NCI-H146 treated with DMSO at 0.1 percent for 48 hours (cell line): ENCODE measurements around the gene PPP6R1.
A peak's percentile ranks its signal among the peaks of the same experiment; 100 is the strongest.

Source experiments
- DNase-seq: peaks from one replicate; lab custom pipeline; 2025; ENCODE audit not compliant: unreplicated experiment; lab: John Stamatoyannopoulos, UW

PPP6R1 gene

DNA sequence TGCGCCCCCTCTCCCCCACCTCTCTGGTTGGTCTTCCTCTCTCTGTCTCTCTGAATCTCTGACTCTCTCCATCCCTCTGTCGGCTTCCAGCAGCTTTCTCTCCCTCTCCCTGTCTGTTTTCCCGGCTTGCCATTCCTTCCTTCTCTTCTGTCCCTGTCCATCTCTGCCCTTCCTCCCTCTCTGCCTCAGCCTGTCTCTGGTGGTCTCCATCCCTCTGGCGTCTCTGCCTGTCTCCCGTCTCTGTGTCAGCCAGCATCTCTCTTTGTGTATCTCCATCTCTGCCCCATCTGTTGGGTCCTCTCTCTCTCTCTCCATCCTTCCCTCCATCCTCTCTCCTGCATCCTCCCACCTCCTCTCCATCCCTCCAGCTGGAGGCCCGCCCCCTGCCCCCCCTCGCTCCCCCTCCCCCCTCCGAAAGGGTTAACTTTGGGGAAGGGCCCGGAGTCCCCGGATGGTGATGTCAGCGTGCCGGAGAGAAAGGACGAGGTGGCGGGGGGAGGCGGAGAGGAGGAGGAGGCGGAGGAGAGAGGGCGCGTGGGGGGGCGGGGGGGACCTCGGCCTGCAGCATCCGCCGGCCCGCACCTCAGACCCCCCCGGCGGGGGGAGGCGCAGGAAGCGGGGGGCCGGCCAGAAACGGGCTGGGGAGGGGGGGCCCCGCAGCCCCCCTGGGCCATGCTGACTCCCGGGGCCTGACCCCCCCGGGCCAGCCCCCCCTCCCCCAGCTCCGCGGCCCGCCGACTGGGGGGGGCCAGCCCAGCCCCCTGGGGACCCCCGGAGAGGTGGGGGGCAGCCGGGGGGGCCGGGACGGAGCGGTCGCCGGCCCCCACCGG is 24.9 kb upstream of the PPP6R1 start, which contains the start of gene BRSK1:
TSS of gene BRSK1 (plus strand) at position 450 of the 830 bp plus-strand sequence. CDS start 446 bp downstream, outside the sequence.
- peak; percentile 60 for DNase-seq

DNA sequence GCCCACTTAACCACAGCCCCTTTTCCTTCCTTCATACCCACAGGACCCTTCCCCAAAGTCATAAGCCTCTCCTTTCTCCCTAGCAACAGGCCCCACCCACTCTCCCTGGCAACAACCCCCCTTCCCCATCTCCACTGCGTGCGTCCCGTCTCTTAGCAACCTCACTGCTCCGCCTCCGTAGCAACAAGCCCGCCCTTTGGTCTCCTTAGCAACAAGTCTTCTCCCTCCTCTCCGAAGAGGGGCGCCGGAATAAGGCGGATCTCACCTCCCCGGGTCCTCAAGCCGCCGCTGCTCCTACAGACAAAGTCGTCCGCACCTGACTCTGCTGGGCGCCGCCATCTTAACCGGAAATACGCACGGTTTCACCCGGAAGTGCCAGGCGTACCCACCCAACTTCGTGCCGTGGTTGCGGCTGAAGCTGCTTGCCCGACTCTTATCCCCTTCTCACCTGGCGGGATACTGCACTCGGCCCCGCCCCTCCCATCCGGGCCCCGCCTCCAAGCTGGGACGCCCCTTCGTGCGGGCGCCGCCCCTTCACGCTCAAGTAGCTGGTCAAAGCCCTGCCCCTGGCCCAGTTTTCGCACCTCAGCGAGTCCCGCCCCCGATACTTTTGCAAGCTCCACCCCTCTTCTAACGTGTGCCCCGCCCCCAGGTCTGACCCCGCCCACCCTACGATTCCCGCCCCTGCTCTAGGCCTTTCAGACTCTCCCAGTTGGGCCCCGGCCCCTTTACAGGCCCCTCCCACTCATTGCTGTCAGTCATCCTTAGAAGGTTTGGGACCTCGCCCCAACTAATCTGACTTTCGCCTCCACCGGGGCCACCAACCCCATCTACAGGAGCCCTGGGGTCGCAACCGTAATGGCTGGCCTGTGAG is 21.2 kb upstream of the PPP6R1 start, which contains the start of gene HSPBP1:
TSS of gene HSPBP1 (minus strand) at position 341 of the 874 bp plus-strand sequence. CDS start 502 bp downstream, outside the sequence.
- peak; percentile 96 for DNase-seq

- no peak for DNase-seq
Measured at GRCh38 chr19:55279340-55279739, 20.5 kb upstream of the PPP6R1 start.

- DNase-seq: no peak
Measured at GRCh38 chr19:55278391-55279135, 19.7 kb upstream of the PPP6R1 start.

GRCh38 chr19:55277494-55277893 is 18.7 kb upstream of the PPP6R1 start:
- DNase-seq: no peak

GRCh38 chr19:55276720-55277430 is 18.1 kb upstream of the PPP6R1 start:
- no peak for DNase-seq

DNA sequence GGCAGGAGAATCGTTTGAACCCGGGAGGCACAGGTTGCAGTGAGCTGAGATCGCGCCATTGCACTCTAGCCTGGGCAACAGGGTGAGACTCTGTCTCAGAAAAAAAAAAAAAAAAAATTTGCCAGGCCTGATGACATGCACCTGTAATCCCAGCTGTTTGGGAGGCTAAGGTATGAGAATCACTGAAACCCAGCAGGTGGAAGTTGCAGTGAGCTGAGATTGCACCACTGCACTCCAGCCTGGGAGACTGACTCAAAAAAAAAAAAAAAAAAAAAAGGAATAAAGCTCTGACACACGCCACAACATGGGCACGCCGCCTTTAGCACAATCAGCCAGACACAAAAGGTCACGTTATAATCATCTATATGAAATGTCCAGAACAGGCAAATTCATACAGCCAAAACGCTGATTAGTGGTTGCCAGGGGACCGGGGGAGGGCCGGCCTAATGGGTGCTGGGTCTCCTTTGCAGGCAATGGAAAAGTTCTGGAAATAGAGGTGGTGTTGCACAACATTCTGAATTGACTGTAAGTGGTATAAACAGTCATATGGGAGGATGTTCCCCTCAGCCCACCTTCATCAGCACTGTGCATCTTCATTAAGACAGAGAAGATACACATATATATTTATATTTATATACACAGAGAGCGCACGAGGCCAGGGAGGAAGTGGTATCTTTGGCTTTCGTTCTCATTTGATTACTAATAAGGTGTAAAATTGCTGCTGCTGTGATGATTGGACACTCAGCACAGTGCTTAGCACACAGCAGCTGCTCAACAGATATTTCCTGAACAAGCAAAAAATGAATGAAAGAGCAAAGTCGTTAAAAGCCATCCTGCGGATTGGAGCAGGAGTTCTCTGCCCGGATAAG is 17.3 kb upstream of the PPP6R1 start:
- no peak for DNase-seq

DNA sequence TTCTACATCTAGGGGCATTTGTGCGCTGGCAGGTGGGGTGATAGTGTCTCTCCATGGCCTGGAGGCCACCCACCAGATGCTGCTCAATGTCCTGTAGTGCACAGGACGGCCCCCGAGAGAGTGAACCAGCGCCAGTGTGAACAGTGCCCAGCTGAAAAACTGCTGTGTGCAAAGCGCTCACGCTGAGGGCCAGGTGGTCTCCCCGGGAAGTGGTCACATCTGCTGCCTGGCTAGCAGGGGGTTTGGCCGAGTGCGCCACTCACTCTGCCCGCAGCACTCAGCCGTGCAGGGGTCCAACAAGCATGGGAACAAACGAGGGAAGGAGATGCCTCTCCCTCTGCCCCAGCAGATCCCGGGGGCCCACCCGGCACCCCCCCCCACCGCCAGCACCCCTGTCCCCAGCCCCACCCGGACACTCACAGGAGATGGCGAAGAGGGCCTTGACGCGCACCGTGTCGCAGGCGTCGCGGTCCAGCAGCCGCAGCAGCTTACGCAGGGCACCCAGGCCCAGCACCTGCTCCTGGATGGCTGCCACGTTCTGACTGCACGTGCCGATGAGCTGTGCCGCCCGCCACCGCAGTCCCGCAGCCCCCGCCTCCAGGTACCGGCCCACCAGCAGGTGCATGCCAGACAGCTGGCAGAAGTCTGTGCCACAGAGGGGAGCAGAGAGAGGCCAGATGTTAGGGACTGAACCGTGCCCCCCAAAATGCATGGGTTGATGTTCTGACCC is 15.3 kb upstream of the PPP6R1 start:
- DNase-seq: no peak

- DNase-seq: no peak
Measured at GRCh38 chr19:55272142-55272541, 13.3 kb upstream of the PPP6R1 start.

DNA sequence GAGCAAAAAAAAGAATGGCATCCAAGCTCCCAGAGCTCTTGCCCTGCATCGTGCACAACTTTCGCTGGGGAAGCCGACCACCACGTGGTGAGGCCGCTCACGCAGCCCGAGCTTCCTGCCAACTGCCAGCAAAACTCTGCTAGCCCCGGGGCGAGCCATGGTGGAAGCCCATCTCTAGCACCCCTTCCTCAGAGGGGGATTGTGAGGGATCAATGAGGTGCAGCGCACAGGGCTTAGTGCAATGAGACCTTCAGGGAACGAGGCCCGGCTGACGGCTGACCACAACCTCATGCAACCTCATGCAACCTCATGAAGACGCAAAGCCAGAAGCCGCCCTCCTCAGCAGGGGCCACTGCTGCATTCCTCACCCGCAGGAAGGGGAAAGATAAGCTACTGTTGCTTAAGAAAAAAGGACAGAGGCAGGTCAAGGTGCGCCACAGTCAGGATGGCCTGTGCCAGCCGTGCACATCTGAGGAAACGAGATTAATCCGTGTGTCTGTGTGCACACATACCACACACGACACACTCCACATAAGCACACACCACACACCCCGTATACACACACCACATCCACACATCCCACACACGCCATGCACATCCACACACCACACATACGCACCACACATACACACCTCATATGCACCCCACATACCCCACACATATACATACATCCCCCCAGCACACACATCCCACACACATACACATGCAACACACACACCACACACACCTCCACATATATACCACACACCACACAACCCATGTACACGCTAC is 11.5 kb upstream of the PPP6R1 start:
- no peak for DNase-seq

DNA sequence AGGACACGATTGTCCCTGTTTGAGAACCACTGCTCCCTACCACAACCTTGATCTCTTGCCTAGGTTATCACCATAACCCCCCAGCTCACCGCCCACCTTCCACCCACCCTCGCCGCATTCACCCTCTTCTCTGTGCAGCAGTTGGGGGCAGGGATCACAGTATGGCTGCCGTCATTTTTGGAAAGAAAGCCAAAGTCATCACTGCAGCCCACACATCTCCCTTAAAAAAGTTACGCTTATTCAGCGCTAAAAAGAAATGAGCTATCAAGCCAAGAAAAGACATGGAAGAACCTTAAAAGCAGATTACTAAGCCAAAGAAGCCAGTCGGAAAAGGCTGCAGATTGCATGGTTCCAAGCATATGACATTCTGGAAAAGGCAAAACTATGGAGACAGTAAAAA is 10.5 kb upstream of the PPP6R1 start:
- DNase-seq: no peak

DNA sequence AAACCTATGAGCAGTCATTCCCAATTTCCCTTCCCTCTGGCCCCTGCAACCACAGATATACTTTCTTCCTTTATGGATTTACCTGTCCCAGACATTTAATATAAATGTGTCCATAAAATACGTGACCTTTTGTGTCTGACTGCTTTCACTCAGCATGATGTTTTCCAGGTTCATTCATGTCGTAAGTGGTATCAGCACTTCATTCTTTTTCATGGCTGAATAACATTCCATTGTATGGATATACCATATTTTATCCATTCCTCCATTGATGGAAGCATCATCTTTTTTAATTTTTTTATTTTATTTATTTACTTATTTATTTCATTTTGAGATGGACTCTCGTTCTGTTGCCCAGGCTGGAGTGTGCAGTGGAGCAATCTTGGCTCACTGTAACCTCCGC is 8.0 kb upstream of the PPP6R1 start:
- no peak for DNase-seq

DNA sequence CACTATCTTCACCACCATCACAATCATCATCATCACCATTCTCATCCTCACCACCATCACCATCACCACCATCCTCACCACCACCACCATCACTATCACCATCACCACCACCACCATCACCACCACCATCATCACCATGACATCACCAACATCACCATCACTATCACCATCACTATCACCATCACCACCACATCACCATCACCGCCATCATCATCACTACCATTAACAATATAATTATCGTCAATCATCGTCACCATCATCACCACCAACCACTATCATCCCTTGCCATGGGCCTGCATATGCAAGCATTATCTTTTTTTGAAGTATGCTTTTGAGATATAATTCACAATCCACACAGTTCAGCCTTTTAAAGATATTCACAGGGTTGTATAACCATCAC is 7.6 kb upstream of the PPP6R1 start:
- no peak for DNase-seq

DNA sequence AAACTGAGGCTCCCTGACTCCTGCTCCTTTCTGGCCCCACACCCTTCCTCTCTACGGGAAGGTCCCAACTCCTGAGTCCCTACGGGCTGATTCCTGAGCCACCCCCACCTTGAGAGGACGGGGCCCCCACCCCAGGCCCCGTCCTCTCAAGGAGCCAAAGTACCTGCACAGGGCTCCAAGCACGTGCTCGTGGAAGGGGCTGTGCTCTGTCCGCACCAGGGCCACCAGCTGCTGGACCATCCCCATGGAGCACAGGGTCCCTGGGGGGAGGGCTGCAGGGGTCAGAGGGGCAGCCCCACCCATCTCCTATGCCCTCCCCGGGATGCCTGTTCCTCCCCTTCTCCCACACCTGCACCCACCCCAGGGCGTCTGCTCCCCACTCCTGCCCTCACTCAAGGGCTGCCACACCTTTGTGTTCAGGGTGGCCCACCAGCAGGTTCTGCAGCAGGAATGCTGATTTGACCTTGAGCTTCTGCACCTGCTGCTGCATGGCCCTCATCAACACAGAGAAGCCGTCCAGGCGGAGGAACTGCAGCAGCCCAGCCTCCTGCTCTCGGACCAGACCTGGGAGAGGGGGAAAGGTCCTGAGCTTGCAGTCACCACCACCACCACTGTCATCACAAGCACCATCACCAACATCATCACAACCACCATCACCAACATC is 7.0 kb upstream of the PPP6R1 start:
- DNase-seq: no peak

GRCh38 chr19:55265173-55265572 is 6.4 kb upstream of the PPP6R1 start:
- no peak for DNase-seq

DNA sequence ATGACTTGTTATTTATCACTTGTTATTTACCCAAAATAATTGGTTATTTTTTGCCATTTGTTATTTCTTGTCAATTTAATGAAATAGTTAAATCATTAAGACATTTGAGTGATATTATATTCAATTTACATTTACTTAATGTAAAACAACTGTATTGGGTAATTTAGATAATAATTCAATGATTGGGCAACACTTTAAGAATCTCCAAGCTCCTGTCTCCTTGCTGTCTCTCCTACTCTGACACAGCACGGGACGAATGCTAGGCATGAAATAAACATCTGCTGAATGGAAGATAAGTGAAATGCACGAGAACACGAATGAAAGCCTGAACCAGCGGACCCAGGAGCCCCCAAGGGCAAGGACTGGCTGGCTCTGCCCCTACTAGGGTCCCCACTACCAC is 5.7 kb upstream of the PPP6R1 start:
- no peak for DNase-seq

DNA sequence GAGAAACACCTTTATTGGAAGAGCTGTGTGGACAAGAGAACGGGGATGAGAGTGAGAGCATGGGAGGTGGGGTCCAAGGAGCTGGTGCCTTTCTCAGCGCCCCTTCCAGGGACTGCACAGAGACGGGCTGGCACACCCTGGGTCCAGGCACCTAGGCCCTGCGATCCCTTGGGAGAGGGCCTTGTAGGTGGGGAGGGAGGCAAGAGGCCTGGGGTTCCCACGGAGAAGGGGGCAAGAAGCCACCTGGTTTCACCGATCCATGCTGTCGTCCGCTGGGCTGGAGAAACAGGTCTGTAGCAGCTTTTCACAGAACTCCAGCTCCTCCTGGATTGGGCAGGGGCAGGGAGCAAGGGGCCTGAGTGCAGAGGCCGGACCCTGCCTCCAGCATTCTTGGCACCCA is 3.5 kb upstream of the PPP6R1 start:
- DNase-seq: no peak

DNA sequence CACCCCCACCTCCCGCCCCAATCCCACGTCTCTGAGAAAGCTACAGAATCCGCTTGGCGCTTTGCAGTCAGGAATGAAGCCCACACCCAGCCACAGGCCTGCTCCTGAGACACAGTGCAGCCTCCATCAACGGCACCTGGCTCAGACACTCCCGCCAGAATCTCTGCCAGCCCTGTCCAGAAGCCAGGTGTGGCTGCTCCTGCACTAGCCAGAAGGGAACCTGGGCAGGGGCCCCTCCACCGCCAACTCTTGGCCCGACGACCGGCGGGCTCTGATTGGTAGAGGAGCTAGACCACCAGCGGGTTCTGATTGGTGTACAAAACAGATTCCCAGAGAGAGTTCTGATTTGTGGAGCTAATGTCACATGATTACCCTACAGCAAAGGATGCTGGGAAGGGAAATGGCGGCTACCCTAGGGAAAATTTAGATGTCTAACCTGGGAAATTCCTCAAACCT is 2.9 kb upstream of the PPP6R1 start:
- DNase-seq: no peak
